Tibial artery (tissue), 4 donors: ENCODE data around the gene FUOM.

Experiments used
- DNase-seq, 2 donors: peaks; one replicate each; pipeline ENCODE4 v3.0.0-alpha.2; 2019
- H3K27ac ChIP-seq, 2 donors: fragments of 200-600 bp; sonication (generic) in 1 of 2; 1 replicate in 1 of 2; 2 replicates in 1 of 2; pipeline ENCODE4 v1.5.1; 2018 to 2019; ENCODE audit warnings: mild to moderate bottlenecking in 1 of 2
- H3K27me3 ChIP-seq, 2 donors: fragments of 200-600 bp; sonication (generic) in 1 of 2; one replicate each; pipeline versions ENCODE4 v1.5.1 to v1.6.0; 2016 to 2019
- H3K36me3 ChIP-seq, 3 donors: fragments of 200-600 bp; sonication (generic) in 2 of 3; one replicate each; pipeline ENCODE4 v1.5.1; 2016 to 2019; ENCODE audit warnings: mild to moderate bottlenecking in 2 of 3
- H3K4me1 ChIP-seq, 4 donors: fragments of 200-600 bp; sonication (generic) in 2 of 4; 1 replicate in 3 of 4; 2 replicates in 1 of 4; pipeline ENCODE4 v1.5.1; 2016 to 2019
- H3K4me3 ChIP-seq, 2 donors: fragments of 200-600 bp; sonication (generic) in 1 of 2; 1 replicate in 1 of 2; 2 replicates in 1 of 2; pipeline ENCODE4 v1.5.1; 2018 to 2019; ENCODE audit warnings: mild to moderate bottlenecking in 2 of 2
- H3K9me3 ChIP-seq, 3 donors: fragments of 200-600 bp; sonication (generic) in 1 of 3; one replicate each; pipeline ENCODE4 v1.5.1; 2016 to 2019
- CTCF ChIP-seq, 2 experiments: fragments of 200-600 bp in 1 of 2; fragments of 450-650 bp in 1 of 2; IDR thresholded peaks; one replicate each; pipeline ENCODE4 v1.5.1; 2017 to 2019; ENCODE audit warnings: antibody characterized with exemption in 2 of 2, mild to moderate bottlenecking in 1 of 2, moderate library complexity in 1 of 2
- intact Hi-C: fragments of 100-400 bp; cut with DNase I; formaldehyde crosslinking; loops from one replicate; pipeline ENCODE4 v1.15.0; 2023; ENCODE audit warnings: low total_unique reads

The FUOM gene

GRCh38 chr10:133357285-133358161 is at the start of gene FUOM:
Gene FUOM, minus strand, starts transcription at chr10:133358019. Its CDS starts 12 bp downstream, at chr10:133358007.
- Histone ChIP-seq H3K9me3 (no peaks in the 10 kb centered on the region), H3K4me1 (peaks cover 0 to 26% (median 16%) of the 10 kb centered on the region in 4 donors), H3K36me3 (peaks cover 0 to 15% (median 14%) of the 10 kb centered on the region in 3 donors), H3K27ac (peak within 1 kb of the TSS; percentile 58 to 60), H3K4me3 (peak within 1 kb of the TSS; percentile 56 to 74), H3K27me3 (peaks cover 0 to 5% of the 10 kb centered on the region in 2 donors)
- no peak for DNase-seq
- intact Hi-C loops = no loop called here
- TF ChIP-seq CTCF (IDR thresholded peaks at IDR 0.05) = no peak

GRCh38 chr10:133405844-133406527 is 48.2 kb upstream of the FUOM start:
- no peak overlapping the region for H3K27ac ChIP-seq
- H3K4me3 ChIP-seq = no peak overlapping the region
- no peaks in the 10 kb centered on the region for H3K4me1 ChIP-seq
- peaks cover 0 to 5% (median under 1%) of the 10 kb centered on the region in 3 donors for H3K9me3 ChIP-seq
- H3K36me3 ChIP-seq = peaks cover 55 to 83% (median 64%) of the 10 kb centered on the region in 3 donors
- H3K27me3 ChIP-seq = no peaks in the 10 kb centered on the region
- intact Hi-C loops = no loop called here
- no peak for TF ChIP-seq CTCF (IDR thresholded peaks at IDR 0.05)
- no peak for DNase-seq

GRCh38 chr10:133405272-133405671 is 47.5 kb upstream of the FUOM start:
- no peak for TF ChIP-seq CTCF (IDR thresholded peaks at IDR 0.05)
- Histone ChIP-seq H3K4me1 (no peaks in the 10 kb centered on the region), H3K27ac (no peak overlapping the region), H3K36me3 (peaks cover 52 to 82% (median 62%) of the 10 kb centered on the region in 3 donors), H3K4me3 (no peak overlapping the region), H3K27me3 (no peaks in the 10 kb centered on the region), H3K9me3 (no peaks in the 10 kb centered on the region)
- intact Hi-C loops = no loop called here
- DNase-seq = no peak

- Histone ChIP-seq H3K9me3 (no peaks in the 10 kb centered on the region), H3K27me3 (no peaks in the 10 kb centered on the region), H3K4me3 (no peak overlapping the region), H3K27ac (no peak overlapping the region), H3K36me3 (peaks cover 40 to 88% (median 65%) of the 10 kb centered on the region in 3 donors), H3K4me1 (no peaks in the 10 kb centered on the region)
- DNase-seq = no peak
- intact Hi-C loops = no loop called here
- no peak for TF ChIP-seq CTCF (IDR thresholded peaks at IDR 0.05)
Observed at GRCh38 chr10:133403784-133404183, 46.0 kb upstream of the FUOM start.

GRCh38 chr10:133403359-133403758 is 45.5 kb upstream of the FUOM start:
- H3K4me1 ChIP-seq = no peaks in the 10 kb centered on the region
- H3K36me3 ChIP-seq = peaks cover 42 to 89% (median 69%) of the 10 kb centered on the region in 3 donors
- no peak for TF ChIP-seq CTCF (IDR thresholded peaks at IDR 0.05)
- no peaks in the 10 kb centered on the region for H3K9me3 ChIP-seq
- no peak overlapping the region for H3K4me3 ChIP-seq
- intact Hi-C loops = no loop called here
- no peak for DNase-seq
- H3K27ac ChIP-seq = no peak overlapping the region
- no peaks in the 10 kb centered on the region for H3K27me3 ChIP-seq
